Dedifferentiated amniotic fluid mesenchymal stem cell (primary cell): ENCODE results near the gene COPZ1.
A peak's percentile ranks its signal among the peaks of the same experiment; 100 is the strongest.
"Not testable (repeated sequence)": the region's sequence is repeated elsewhere in the genome, so short reads cannot be mapped to it uniquely, and the experiment has no call there.

ENCODE experiments used
- DNase-seq: peaks from one replicate; pipeline ENCODE4 v3.0.0-alpha.2; 2016; ENCODE audit errors: extremely low spot score

COPZ1 gene

DNA sequence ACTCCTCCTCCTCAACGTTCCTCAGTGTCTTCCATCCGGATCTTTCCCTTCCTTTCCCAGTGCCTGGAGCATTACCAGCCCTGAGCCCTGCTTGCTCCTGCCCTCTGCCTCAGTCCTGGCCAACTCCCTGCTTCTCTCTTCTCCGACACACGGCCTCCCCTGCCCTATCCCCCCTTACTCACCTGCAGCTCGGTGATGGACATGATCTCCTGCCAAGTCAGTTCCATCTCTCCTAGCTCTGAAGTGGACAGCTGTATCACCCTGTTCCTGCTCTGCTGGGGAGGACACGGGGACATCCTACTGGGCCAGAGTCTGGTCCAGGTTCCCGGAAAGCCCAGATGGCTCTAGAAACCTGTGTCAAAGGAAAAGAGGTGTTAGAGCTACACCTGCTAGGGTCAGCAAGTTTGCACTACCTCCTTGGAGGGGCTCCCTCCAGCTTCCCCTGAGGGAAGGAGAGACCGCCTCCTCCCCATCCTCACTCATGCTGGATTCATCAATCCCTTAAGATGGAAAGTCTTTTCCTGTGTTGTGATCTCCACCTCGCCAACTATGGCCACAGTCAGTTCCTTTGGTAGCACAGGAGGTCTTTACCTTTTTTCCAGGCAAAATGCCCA, 29.9 kb upstream of the COPZ1 start:
- no peak for DNase-seq

DNA sequence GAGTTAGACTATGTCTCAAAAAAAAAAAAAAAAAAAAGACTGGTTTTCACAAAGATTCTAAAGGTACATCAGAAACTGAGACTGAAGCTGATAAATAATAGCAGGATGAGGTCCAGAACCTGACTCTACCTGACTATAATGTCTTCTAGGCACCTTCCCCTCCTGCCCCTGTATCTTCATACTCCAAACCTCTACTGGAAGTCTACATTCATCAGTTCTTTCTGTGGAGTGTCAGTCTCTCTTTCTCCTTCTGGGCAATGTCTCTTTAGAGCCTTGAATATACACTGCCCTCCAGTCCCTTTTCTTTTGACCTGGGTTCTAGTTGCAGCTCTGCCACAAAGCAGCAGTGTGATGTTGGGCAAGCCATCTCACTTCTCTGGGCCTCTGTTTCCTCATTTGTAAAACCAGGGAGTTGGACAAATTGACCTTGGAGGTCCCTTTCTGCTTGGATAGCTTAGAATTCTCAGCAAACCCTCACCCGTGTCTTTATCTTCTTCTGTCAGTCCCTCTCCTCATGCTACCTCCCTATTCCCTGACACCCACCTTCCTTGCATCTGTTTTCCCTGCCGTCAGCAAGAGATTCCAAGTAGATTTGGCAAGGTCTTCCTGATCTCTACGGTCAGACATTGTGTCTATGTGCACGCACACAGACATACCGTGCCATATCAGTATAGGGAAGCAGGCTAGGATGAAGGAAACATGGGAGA, 28.4 kb upstream of the COPZ1 start:
- no peak for DNase-seq

DNA sequence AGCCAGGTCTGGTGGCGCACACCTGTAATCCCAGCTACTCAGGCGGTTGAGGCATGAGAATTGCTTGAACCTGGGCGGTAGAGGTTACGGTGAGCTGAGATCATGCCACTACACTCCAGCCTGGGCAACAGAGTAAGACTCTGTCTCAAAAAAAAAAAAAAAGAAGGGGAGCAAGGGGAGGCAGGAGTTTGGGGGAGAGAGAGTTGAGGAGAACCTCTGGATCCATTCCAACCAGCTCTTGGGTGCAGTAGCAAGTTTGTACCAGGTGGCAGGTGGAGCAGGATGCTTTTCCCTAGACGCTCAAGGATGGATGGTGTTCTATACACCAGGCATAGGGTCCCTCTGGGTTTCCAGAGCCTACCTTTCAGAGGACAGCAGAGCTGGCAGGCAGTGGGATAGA, 26.0 kb upstream of the COPZ1 start:
- DNase-seq: no peak

DNA sequence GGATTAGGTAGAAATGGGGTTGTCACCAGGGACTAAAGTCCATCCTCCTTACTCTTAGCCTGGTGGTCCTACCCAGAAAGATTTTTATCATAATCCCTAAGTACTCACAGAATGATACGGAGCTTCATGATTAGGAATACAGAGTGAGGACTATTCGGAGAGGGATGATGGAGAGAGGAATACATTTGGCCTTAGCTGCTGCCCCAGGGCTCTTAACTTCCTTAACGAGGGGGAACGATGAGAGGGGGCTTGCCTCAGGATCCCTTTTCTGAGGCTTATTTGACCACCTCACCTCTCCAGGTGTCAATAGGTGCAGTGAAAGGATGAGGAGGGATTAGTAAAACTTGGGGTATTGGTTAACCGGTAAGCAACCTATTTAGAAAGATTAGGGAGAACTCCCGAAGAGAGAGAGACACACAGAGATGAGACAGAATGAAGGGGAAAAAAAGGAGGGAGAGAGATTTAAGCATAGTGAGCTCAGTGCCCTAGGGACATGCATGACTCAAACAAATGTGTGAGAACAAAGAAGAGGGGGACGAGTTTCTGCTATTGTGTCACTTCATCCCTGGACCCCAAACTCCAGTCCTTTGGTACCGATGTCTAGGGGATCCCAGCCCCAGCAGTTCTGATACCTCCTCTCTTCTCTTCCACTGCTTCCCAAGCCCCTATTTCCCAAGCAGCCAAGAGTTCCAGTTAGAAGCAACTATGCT, 25.3 kb upstream of the COPZ1 start:
- DNase-seq: no peak

DNA sequence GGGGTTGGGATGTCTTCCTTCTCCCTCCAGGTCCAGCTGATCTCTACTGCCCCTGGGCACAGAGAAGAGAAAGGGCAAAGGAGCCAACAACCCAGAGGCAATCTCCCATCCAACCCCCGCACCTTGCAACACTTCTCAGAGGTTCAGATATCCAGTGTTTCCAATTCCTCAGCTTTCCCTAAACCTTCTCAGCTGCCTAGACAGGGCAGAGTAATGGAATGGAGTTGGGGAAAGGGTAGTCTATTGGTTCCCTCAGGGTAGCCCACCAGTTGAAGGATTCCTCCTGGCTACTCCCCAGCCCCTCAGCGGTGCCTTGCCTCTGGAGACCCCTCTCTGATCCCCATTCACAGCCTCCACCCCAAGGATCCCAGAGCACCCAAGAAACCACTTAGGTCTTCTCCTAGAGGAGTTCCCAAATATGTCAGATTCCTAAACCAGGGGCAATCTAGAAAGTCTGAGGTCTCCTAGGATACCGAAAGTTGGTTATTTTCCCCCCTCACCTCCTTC, 24.7 kb upstream of the COPZ1 start:
- DNase-seq: no peak

DNA sequence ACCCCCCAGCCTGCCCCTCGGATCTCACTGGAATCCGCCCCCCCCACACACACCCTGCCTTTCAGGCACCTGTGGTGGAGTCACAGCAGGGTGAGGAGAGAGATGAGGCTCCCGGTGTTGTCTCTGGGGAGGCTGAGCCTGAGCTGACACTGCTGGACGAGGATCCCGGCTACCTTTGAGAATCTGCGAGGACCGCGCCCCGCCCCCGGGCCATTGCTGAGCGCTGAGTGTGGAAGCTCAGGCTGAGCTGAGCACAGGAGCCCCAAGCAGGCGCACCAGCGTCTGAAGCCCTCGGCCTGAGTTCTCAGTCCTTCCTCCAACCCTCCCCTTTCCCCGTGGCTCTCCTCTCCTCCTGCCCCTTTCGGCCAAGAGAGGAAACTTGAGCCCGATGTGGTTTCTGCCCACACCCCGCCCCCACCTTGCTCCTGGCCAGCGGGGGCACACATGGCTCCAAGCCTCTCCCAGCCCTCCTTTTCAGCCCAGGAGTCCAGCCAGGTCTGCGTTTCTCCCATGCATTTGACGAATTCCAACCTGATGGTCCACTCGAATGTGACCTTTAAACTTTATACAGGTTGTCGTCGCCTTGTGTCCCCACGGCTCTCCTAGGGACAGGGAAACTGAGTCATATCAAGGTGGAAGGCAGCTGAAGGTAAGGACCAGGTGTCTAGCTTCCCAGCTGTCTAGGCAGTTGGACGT, 24.1 kb upstream of the COPZ1 start, which contains the start of gene NFE2:
NFE2 (minus strand) TSS at position 284 of the 696 bp plus-strand sequence. CDS start 5,767 bp downstream, outside the sequence.
- DNase-seq: peak; percentile 55

DNA sequence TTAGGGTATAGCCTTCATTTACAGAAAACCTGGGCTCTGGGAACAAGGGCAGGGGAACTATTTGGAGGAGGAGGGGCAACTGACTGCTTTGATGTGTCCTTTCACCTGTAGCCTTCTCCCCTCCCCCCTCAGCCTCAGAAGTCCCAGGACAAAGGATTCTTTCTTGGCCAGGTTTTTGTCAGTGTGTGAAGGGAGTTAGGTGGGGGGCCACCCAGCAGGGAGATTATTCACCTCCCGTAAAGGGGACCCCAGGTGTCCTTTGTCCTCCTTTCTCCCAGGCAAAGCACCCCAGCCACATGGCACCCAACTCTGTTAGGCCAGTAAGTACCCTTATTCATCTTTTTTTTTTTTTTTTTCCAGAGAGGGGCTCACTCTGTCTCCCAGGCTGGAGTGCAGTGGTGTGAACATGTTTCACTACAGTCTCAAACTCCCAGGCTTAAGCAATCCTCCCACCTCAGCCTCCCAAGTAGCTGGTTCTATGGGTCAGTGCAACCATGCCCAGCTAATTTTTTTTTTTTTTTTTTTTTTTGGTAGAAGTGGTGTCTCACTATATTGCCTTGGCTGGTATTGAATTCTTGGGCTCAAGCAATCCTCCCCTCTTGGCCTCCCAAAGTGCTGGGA, 23.4 kb upstream of the COPZ1 start:
- DNase-seq: no peak

DNA sequence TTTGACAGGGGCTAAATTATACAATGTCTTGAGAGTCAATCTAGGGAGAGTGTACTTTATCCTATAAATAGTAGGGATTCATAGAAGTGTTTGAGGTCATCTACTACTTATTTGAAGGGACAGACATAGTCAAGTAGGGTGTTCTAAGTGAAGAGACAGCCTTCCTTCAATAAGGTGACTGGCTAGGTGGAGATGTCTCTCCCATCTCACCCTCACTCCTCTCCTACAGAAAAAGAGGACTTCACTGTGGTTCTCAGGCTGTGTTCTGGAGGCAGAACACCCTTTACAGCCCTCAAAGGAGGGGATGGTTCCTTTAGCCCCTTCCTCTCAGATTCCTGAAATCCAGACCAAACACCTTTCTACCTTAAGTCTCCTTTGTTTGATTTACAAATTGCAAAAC, 21.3 kb upstream of the COPZ1 start:
- no peak for DNase-seq

DNA sequence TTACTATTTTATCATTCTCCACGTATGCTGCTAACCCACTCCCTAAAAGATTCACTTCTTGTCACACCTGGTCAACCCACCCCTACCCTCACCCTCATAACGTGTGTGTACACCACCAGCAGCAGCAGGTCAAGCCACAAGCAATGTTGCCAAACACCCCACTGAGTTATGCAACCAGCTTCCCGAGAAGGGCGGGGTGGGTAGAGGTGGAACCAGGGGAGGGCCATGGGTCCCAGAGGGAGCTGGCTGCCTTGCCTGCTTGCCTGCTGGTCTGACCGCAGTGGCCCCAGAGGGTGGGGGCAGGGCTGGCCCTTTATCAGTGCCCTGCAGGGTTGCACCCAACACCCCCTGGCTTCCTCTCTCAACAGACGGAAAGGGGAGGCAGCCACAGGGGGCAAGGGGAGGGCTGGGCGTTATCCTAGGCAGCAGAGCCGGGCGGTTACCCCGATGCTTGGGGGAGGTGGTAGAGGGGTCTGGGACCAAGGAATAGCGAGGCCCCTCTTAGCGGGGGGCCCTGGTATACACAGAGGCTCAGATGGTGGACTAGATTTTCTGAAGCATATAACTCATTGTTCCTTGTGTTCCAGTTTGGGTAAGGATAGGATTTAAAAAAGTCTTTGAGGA, 20.6 kb upstream of the COPZ1 start:
- DNase-seq: no peak

DNA sequence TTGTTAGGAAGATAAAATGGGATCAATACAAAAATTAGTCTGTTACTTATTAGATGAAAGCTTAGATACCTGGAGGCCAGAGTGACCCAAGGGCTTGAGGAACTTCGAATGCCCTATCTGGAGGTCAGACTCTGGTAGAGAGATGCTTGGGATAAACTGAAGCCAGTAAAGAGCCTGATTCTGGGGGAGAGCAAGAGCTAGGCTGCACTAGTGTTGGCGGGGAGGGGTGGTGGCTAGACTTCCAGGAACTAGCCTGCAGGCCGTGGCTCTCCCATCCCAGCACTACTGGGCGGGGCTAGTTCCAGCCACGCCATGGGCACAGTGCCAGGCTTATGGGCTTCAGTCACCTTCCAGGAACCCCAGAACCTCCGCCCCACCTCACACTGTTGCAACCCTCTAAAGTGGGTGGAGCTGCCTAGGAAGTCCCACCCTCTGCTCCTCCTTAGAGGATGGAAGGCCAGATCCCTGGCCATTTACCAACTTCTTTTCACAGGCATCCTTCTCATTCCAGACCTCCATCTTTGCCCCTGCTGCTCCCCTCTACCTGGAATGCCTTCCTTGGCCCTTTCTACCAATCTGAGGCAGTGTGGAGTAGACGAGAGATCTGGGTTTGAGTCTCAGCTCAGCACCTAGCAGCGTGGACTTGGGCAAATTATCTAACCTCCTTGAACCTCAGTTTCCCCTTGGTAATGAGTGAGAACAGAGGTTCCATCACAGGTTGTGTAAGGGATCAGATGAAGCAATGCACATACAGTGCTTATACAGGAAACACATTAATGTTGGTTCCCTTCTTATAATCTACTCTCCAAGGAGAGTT, 17.8 kb upstream of the COPZ1 start:
- DNase-seq: no peak

DNA sequence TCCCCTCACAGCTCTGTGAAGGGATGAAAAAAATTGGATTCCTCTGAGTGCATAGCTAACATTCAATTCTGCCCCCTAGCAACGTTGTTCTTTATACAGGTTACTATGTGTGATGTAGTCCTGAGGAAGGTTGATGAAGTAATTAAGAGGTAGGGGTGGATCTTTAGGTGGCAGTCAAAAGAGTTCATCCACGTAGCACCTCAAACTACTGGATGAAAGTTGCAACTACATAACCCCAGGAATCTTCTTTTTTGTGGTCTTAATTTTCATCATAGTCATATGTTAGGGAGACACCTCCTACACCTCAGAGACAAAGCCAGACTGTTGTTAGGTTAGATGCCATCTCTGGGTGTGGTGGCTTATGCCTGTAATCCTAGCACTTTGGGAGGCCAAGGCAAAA, 13.9 kb upstream of the COPZ1 start:
- DNase-seq: no peak

DNA sequence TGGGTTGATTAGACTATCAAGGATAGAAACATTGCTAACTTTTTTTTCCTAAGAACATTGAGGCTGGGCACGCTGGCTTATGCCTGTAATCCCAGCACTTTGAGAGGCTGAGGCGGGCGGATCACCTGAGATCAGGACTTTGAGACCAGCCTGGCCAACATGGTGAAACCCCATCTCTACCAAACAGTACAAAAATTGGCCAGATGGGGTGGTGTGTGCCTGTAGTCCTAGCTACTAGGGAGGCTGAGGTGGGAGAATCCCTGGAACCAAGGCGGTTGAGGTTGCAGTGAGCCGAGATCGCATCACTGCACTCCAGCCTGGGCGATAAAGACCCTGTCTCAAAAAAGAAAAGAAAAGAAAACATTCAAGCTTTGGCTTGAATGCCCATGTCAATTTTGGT, 12.6 kb upstream of the COPZ1 start:
- not testable (repeated sequence) for DNase-seq

DNA sequence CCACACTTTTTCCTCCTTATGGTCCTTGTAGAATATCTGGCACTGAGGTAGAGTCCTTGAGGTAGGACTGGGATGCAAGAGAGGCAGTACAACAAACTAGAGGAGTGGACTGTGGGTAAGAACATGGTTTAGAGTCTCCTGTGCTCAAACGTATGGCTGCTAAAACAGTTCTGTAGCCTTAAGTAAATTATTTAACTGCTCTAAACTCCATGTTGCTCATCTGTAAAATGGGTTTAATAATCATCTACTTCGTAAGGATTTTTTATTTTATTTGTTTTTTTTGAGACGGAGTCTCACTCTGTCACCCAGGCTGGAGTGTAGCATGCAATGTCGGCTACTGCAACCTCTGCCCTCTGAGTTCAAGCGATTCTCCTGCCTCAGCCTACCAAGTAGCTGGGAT, 3.6 kb upstream of the COPZ1 start:
- no peak for DNase-seq

DNA sequence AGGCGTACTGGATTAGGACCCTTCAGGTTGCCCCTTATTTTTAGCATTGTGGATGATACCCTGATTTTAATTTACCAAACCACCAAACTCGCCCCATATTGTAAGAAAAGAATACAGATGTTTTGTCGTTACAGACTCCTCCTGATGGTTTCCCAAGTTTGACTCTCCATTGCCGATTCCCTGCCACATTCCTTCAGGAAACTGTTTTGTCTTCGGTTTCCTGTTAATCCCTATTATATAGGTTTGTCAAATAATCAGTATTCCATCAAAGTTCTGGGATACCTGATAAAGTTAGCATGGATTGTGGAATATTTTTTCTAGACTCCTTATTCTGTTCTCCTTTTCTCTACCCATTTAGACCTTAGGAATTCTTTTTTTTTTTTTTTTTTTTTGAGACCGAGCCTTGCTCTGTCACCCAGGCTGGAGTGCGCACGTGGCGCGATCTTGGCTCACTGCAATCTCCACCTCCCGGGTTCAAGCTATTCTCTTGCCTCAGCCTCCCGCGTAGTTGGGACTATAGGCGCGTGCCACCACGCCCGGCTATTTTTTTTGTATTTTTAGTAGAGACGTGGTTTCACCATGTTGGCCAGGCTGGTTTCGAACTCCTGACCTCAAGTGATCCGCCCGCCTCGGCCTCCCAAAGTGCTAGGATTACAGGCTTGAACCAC, 645 bp downstream of the COPZ1 start:
- not testable (repeated sequence) for DNase-seq

DNA sequence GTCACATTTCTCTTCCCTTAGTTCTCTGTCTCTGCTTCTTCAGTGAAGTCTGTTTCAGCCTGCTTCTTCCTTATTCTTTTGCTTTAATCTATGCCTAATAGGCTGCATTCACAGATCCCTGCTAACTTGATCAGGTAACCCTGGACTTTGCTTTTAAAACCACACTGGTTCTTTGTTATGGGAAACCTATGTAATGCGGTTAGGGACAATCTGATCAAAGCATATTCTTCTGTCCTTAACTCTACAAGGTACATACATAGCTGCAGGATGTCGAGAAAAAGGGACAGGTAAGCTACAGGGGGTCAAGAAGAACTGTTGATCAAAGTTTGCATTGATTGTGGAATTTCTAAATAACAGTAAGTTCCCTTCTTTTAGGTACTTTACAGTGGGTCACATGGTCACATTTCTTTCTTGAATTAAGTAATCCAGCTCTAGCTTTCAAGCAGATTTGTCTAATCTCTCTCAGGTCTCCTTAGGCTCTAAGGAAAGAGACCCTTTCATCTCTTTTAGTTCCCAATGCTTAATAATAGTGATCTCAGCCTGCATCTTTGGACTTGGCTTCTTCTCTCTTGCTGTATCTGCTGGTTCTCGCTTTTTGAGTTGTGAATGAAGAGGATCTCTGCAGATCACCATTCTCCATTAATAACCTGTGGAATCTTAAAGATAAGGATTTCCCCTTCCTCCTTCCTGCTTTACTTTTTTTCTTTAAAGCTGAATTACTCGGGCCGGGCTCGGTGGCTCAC, 3.8 kb downstream of the COPZ1 start:
- no peak for DNase-seq

DNA sequence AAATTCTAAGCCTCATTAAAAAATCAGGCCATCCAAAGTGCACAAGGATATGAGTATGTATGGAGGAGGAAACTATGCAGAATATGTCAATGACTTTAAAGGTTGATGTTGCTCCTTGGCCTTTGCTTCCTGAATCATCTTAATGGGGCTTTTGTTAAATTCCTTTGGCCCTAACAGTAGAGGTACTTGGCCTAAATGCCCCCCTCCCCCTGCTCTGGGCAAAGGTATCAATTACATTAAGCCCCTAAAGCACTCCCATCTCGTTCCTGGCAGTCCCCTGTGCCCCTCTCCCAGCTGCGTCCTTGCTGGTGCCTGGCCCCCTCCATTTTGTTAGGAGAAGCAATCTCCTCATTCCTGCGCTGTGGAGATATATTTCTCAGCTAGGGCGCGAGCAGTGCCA, 4.8 kb downstream of the COPZ1 start:
- no peak for DNase-seq

DNA sequence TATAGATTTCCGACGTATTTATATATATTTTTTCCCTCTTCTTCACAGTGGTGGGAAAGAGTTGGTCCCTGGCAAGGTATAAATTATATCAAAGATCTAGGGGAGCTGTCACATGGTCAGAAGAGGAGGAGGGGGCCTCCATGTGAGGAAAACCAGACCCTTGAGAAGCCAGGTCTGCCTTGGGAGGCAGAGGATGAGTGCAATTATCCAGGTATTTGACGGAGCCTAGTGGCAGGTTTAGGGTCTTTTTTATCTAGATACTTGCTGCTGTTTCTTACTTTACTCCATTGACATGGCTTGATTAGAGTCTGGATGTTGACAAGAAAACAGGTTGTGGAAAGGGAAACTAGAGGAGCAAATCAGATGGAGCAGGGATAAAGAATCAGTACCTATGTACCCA, 5.5 kb downstream of the COPZ1 start:
- no peak for DNase-seq

DNA sequence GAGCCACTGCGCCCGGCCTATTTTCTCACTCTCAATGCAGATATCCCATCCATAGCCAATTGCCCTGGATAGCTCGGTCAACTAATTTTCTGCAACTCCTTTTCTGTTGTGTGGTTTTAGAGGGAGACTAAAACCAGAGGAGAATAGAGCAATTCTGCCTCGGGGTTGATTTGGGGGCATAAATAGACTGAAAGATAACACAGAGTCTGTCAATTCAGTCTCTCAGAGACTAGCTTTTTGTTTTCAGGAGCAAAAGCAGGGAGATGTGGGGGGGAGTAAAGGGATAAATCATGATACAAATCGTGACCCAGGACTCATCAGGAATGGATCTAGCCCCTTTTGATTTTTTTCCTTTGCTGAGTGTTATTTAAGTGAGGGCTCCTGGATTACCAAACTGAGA, 6.5 kb downstream of the COPZ1 start:
- DNase-seq: no peak

DNA sequence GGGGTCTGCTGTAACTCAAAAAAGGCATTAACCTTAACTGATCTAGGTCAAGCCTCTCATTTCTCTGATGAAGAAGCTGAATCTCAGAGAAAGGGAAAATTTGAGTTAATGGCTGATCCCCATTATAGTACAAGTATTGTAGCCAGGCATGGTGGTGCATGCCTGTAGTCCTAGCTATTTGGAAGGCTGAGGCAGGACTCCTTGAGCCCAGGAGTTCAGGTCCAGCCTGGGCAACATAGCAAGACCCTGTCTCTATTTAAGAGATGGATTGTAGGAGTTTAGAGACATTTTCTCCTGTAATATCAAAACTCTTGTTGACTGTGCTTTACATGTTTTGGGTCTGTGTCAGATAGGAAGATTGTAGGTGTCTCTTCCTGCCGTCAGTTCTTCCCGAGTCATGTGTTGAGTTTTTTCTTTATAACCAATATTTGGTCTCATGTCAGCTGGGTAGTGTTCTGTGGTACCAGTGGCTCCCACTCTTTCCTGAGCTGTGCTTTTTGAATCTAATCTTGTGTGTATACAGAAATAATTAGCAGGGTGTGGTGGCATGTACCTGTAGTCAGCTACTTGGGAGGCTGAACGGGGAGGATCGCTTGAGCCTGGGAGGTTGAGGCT, 8.6 kb downstream of the COPZ1 start:
- DNase-seq: no peak
